ENCODE measurements around the gene DENND1A.

The DENND1A gene

GRCh38 chr9:123391233-123391632, 538.7 kb downstream of the DENND1A start:
- TF ChIP-seq, protein P1, sequence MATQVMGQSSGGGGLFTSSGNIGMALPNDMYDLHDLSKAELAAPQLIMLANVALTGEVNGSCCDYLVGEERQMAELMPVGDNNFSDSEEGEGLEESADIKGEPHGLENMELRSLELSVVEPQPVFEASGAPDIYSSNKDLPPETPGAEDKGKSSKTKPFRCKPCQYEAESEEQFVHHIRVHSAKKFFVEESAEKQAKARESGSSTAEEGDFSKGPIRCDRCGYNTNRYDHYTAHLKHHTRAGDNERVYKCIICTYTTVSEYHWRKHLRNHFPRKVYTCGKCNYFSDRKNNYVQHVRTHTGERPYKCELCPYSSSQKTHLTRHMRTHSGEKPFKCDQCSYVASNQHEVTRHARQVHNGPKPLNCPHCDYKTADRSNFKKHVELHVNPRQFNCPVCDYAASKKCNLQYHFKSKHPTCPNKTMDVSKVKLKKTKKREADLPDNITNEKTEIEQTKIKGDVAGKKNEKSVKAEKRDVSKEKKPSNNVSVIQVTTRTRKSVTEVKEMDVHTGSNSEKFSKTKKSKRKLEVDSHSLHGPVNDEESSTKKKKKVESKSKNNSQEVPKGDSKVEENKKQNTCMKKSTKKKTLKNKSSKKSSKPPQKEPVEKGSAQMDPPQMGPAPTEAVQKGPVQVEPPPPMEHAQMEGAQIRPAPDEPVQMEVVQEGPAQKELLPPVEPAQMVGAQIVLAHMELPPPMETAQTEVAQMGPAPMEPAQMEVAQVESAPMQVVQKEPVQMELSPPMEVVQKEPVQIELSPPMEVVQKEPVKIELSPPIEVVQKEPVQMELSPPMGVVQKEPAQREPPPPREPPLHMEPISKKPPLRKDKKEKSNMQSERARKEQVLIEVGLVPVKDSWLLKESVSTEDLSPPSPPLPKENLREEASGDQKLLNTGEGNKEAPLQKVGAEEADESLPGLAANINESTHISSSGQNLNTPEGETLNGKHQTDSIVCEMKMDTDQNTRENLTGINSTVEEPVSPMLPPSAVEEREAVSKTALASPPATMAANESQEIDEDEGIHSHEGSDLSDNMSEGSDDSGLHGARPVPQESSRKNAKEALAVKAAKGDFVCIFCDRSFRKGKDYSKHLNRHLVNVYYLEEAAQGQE (IDR thresholded peaks at IDR 0.05; ENCODE audit: insufficient read depth in 1 of 2, low read depth in 2 of 2, low read length in 2 of 2), result no peak
- no peak for TF ChIP-seq TAF1 (IDR thresholded peaks at IDR 0.05; ENCODE audit: borderline replicate concordance, insufficient read depth, low read length)
- no peak for TF ChIP-seq SIN3A (IDR thresholded peaks at IDR 0.05; ENCODE audit: borderline replicate concordance, insufficient read depth, low read length)
- TF ChIP-seq POLR2AphosphoS5 (IDR thresholded peaks at IDR 0.05; ENCODE audit: low read depth, low read length), result no peak
- TF ChIP-seq FOXP2 (optimal IDR thresholded peaks at IDR 0.05; ENCODE audit: borderline replicate concordance, extremely low read depth, extremely low read length, insufficient read depth), result no peak

DNA sequence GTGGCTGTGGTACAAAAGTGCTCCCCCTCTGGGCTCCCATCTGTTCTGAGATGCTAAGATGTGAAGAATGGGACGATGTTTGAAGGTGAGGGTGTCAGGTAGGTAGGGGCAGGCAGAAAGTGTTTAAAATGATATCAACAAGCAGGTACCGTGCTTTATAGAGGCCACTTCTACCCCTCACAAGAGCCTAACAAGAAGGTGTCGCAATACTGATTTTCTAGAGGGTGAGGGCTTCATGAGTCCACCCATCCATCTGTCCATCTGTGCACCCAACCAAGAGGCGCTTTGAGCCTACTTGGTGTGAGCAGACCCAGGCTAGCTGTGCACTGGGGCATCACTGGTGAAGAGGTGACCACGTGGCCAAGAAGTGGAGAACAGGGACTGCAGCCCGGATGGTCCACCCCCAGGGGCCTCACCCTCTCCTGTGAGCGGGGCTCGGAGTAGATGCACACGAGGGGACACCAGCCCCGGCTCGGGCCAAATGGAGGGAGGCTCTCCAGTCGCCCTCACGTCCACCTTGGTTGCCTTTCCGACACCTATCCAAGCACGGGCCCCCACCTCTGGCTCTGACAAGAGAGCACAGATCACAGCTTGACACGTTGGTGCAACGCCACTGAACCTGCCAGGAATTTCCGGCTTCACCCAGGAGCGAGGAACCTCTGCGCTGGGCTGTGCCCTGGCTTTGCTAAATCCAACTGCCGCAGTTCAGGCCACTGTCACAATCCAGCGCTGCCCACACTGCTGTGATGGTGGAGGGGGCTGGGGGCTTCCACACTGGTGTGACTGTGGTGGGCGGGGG, 539.4 kb downstream of the DENND1A start:
- no peak for TF ChIP-seq FOXP2 (optimal IDR thresholded peaks at IDR 0.05; ENCODE audit: borderline replicate concordance, extremely low read depth, extremely low read length, insufficient read depth)
- TF ChIP-seq, protein P1 (IDR thresholded peaks at IDR 0.05; ENCODE audit: insufficient read depth in 1 of 2, low read depth in 2 of 2, low read length in 2 of 2), result no peak
- TF ChIP-seq TAF1 (IDR thresholded peaks at IDR 0.05; ENCODE audit: borderline replicate concordance, insufficient read depth, low read length), result no peak
- TF ChIP-seq POLR2AphosphoS5 (IDR thresholded peaks at IDR 0.05; ENCODE audit: low read depth, low read length), result no peak
- TF ChIP-seq SIN3A (IDR thresholded peaks at IDR 0.05; ENCODE audit: borderline replicate concordance, insufficient read depth, low read length), result no peak

- TF ChIP-seq POLR2AphosphoS5 (IDR thresholded peaks at IDR 0.05; ENCODE audit: low read depth, low read length) (no peak), TAF1 (IDR thresholded peaks at IDR 0.05; ENCODE audit: borderline replicate concordance, insufficient read depth, low read length) (no peak), FOXP2 (optimal IDR thresholded peaks at IDR 0.05; ENCODE audit: borderline replicate concordance, extremely low read depth, extremely low read length, insufficient read depth) (no peak), SIN3A (IDR thresholded peaks at IDR 0.05; ENCODE audit: borderline replicate concordance, insufficient read depth, low read length) (no peak)
- TF ChIP-seq, protein P1 (IDR thresholded peaks at IDR 0.05; ENCODE audit: insufficient read depth in 1 of 2, low read depth in 2 of 2, low read length in 2 of 2), result no peak
Observed at GRCh38 chr9:123389698-123390097, 540.2 kb downstream of the DENND1A start.

GRCh38 chr9:123389070-123389469, 540.9 kb downstream of the DENND1A start:
- TF ChIP-seq TAF1 (IDR thresholded peaks at IDR 0.05; ENCODE audit: borderline replicate concordance, insufficient read depth, low read length), result no peak

DNA sequence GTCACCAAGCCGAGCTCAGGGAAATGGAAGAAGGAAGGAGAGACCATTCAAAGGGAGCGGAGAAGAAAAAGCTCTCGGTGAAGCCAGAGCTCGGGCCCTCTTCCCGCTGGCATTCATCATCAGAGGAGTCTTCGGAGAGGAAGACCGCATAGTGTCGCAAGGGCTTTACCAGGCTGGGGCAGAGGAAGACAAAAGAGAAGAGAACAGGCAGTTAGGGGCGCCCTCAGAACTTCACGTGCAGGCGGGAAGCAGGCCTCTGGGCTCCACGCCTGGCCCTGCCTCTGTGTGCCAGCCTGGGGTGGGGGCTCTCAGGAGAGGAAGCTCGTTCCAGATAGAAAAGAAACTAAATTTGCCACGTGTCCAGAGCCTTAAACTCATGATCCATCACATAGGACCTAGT, 542.2 kb downstream of the DENND1A start:
- no peak for TF ChIP-seq FOXP2 (optimal IDR thresholded peaks at IDR 0.05; ENCODE audit: borderline replicate concordance, extremely low read depth, extremely low read length, insufficient read depth)
- TF ChIP-seq POLR2AphosphoS5 (IDR thresholded peaks at IDR 0.05; ENCODE audit: low read depth, low read length), result no peak
- no peak for TF ChIP-seq TAF1 (IDR thresholded peaks at IDR 0.05; ENCODE audit: borderline replicate concordance, insufficient read depth, low read length)
- TF ChIP-seq SIN3A (IDR thresholded peaks at IDR 0.05; ENCODE audit: borderline replicate concordance, insufficient read depth, low read length), result no peak
- TF ChIP-seq, protein P1 (IDR thresholded peaks at IDR 0.05; ENCODE audit: insufficient read depth in 1 of 2, low read depth in 2 of 2, low read length in 2 of 2), result no peak

All from PFSK-1 (cell line).